HEK293 (cell line): ENCODE results near the gene KCNQ2.

Experiments
- CTCF ChIA-PET: fragments of 350-600 bp; formaldehyde crosslinking; extraction: SDS; loops from one replicate; lab custom pipeline; 2021; ENCODE audit warnings: antibody characterized with exemption; lab: Yijun Ruan, JAX
- POLR2A ChIA-PET: fragments of 300-600 bp; formaldehyde crosslinking; extraction: SDS; loops from one replicate; lab custom pipeline; 2020; ENCODE audit warnings: antibody characterized with exemption, inconsistent platforms; lab: Yijun Ruan, JAX
- H3K27ac ChIP-seq: fragments of 200-500 bp; sonication (Bioruptor generic); 2 replicates; pipeline ENCODE4 v1.5.1; 2014; ENCODE audit warnings: low read depth, low read length, control low read depth, inconsistent platforms; ENCODE audit errors: extremely low read depth
- H3K36me3 ChIP-seq, 2 experiments: fragments of 200-500 bp in 1 of 2; sonication (Bioruptor generic) in 1 of 2; 1 replicate in 1 of 2; 2 replicates in 1 of 2; pipeline ENCODE4 v1.5.1; 2014 to 2017; ENCODE audit warnings: inconsistent platforms in 2 of 2, low read length in 2 of 2; ENCODE audit not compliant: control insufficient read depth in 2 of 2, insufficient read depth in 1 of 2
- H3K4me1 ChIP-seq: fragments of 200-500 bp; sonication (Bioruptor generic); 2 replicates; pipeline ENCODE4 v1.5.1; 2014; ENCODE audit warnings: mild to moderate bottlenecking, low read length, inconsistent platforms; ENCODE audit not compliant: control insufficient read depth, insufficient read depth
- H3K4me3 ChIP-seq: 2 replicates; pipeline ENCODE4 v1.5.1; 2011; ENCODE audit warnings: low read depth, mild to moderate bottlenecking, control low read depth, low read length, moderate library complexity
- H3K9me3 ChIP-seq: fragments of 200-500 bp; sonication (Bioruptor generic); 2 replicates; pipeline ENCODE4 v1.5.1; 2014; ENCODE audit warnings: low read depth, low read length, inconsistent platforms; ENCODE audit not compliant: control insufficient read depth, insufficient read depth
- GLIS1 ChIP-seq: fragments of 450-650 bp; formaldehyde crosslinking; IDR thresholded peaks from 2 replicates; pipeline ENCODE4 v1.5.1; 2016; ENCODE audit warnings: missing biosample characterization, missing genetic modification characterization
- KLF1 ChIP-seq: fragments of 450-650 bp; formaldehyde crosslinking; IDR thresholded peaks from 2 replicates; pipeline ENCODE4 v1.5.1; 2016; ENCODE audit warnings: missing biosample characterization, missing genetic modification characterization
- KLF8 ChIP-seq: fragments of 450-650 bp; formaldehyde crosslinking; IDR thresholded peaks from 2 replicates; pipeline ENCODE4 v1.5.1; 2016; ENCODE audit warnings: missing biosample characterization, missing genetic modification characterization
- SALL2 ChIP-seq: fragments of 450-650 bp; formaldehyde crosslinking; IDR thresholded peaks from 2 replicates; pipeline ENCODE4 v1.5.0; 2017; ENCODE audit warnings: missing biosample characterization, mild to moderate bottlenecking, missing genetic modification characterization, borderline replicate concordance
- YY1 ChIP-seq: fragments of 450-650 bp; formaldehyde crosslinking; IDR thresholded peaks from 2 replicates; pipeline ENCODE4 v1.5.1; 2018; ENCODE audit warnings: missing biosample characterization, missing genetic modification characterization
- ZFHX2 ChIP-seq: fragments of 450-650 bp; formaldehyde crosslinking; conservative IDR thresholded peaks from 2 replicates; pipeline ENCODE4 v1.5.1; 2016; ENCODE audit warnings: missing biosample characterization, missing genetic modification characterization
- ZIC2 ChIP-seq: fragments of 450-650 bp; formaldehyde crosslinking; IDR thresholded peaks from 2 replicates; pipeline ENCODE4 v1.5.1; 2016; ENCODE audit warnings: missing biosample characterization, missing genetic modification characterization
- ZNF10 ChIP-seq: fragments of 450-650 bp; formaldehyde crosslinking; IDR thresholded peaks from 2 replicates; pipeline ENCODE4 v1.5.1; 2017; ENCODE audit warnings: missing biosample characterization, missing genetic modification characterization
- ZNF24 ChIP-seq: fragments of 450-650 bp; formaldehyde crosslinking; IDR thresholded peaks from 2 replicates; pipeline ENCODE4 v1.5.1; 2016; ENCODE audit warnings: missing biosample characterization, missing genetic modification characterization
- ZNF335 ChIP-seq: fragments of 450-650 bp; formaldehyde crosslinking; conservative IDR thresholded peaks from 2 replicates; pipeline ENCODE4 v1.5.1; 2016; ENCODE audit warnings: missing biosample characterization, missing genetic modification characterization
- ZNF510 ChIP-seq: fragments of 450-650 bp; formaldehyde crosslinking; IDR thresholded peaks from 2 replicates; pipeline ENCODE4 v1.5.1; 2018; ENCODE audit warnings: mild to moderate bottlenecking, missing genetic modification characterization, missing biosample characterization; ENCODE audit not compliant: insufficient replicate concordance
- ZNF830 ChIP-seq: fragments of 450-650 bp; IDR thresholded peaks from 2 replicates; pipeline ENCODE4 v1.5.0; 2018; ENCODE audit warnings: missing biosample characterization, missing genetic modification characterization, low read depth, mild to moderate bottlenecking, moderate library complexity
- TF ChIP-seq, protein P1 (sequence below): fragments of 450-650 bp; formaldehyde crosslinking; IDR thresholded peaks from 2 replicates; pipeline ENCODE4 v1.5.1; 2016; ENCODE audit warnings: missing biosample characterization, missing genetic modification characterization
- TF ChIP-seq, protein P2 (sequence below): fragments of 450-650 bp; formaldehyde crosslinking; IDR thresholded peaks from 2 replicates; pipeline ENCODE4 v1.5.1; 2016; ENCODE audit warnings: missing biosample characterization, missing genetic modification characterization
- TF ChIP-seq, protein P3 (sequence below): fragments of 450-650 bp; IDR thresholded peaks from 2 replicates; pipeline ENCODE4 v1.5.1; 2018; ENCODE audit warnings: missing biosample characterization, mild to moderate bottlenecking, missing genetic modification characterization
- TF ChIP-seq, protein P4 (sequence below): fragments of 450-650 bp; formaldehyde crosslinking; optimal IDR thresholded peaks from 2 replicates; pipeline ENCODE3; 2016; ENCODE audit warnings: missing biosample characterization, mild to moderate bottlenecking, missing genetic modification characterization
- TF ChIP-seq, protein P5 (sequence below): fragments of 450-650 bp; formaldehyde crosslinking; IDR thresholded peaks from 2 replicates; pipeline ENCODE4 v1.5.1; 2016; ENCODE audit warnings: missing biosample characterization, missing genetic modification characterization
- TF ChIP-seq, protein P6 (sequence below): fragments of 450-650 bp; formaldehyde crosslinking; IDR thresholded peaks from 2 replicates; pipeline ENCODE4 v1.5.1; 2016; ENCODE audit warnings: missing biosample characterization, missing genetic modification characterization
- TF ChIP-seq, protein P7 (sequence below): fragments of 450-650 bp; formaldehyde crosslinking; IDR thresholded peaks from 2 replicates; pipeline ENCODE4 v1.5.0; 2017; ENCODE audit warnings: missing biosample characterization, missing genetic modification characterization, borderline replicate concordance

The KCNQ2 gene

DNA sequence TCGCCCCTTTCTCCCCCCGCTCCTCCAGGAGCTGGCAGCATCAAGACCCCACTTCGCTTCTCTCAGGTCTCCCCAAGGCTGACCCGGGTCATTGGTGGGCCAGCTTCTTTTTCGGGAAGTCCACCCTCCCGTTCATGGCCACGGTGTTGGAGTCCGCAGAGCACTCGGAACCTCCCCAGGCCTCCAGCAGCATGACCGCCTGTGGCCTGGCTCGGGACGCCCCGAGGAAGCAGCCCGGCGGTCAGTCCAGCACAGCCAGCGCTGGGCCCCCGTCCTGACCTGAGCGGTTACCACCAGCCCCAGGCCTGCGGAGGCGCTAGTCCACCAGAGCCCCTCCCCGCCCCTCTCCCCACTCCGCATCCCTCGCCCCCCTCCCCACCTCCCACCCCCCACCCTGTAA lies 49.1 kb upstream of the KCNQ2 start:
- H3K36me3 ChIP-seq = peaks cover 0 to 24% of the 10 kb centered on the region in 2 experiments; a peak in 1 of 3 replicates
- ChIA-PET CTCF (interaction anchor here (0.6 to 1.8 kb wide), 3 partner anchors 13 to 302 kb away, joined by 3 to 9 read pairs (median 3); no protein-coding TSS in a partner anchor), POLR2A (interaction anchor here (0.6 to 2.4 kb wide), 8 partner anchors 9 to 219 kb away, joined by 3 to 12 read pairs (median 5); partner anchors contain the start of genes HELZ2 and PTK6)
- TF ChIP-seq, protein P1, sequence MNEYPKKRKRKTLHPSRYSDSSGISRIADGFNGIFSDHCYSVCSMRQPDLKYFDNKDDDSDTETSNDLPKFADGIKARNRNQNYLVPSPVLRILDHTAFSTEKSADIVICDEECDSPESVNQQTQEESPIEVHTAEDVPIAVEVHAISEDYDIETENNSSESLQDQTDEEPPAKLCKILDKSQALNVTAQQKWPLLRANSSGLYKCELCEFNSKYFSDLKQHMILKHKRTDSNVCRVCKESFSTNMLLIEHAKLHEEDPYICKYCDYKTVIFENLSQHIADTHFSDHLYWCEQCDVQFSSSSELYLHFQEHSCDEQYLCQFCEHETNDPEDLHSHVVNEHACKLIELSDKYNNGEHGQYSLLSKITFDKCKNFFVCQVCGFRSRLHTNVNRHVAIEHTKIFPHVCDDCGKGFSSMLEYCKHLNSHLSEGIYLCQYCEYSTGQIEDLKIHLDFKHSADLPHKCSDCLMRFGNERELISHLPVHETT (tag by site-specific recombination) = no peak
- TF ChIP-seq ZNF510 = no peak
- H3K9me3 ChIP-seq = no peaks in the 10 kb centered on the region
- no peaks in the 10 kb centered on the region for H3K4me1 ChIP-seq
- H3K4me3 ChIP-seq = peak overlapping the region; percentile 71
- H3K27ac ChIP-seq = peak overlapping the region; percentile 42; the same call in 1 of the 2 replicates

DNA sequence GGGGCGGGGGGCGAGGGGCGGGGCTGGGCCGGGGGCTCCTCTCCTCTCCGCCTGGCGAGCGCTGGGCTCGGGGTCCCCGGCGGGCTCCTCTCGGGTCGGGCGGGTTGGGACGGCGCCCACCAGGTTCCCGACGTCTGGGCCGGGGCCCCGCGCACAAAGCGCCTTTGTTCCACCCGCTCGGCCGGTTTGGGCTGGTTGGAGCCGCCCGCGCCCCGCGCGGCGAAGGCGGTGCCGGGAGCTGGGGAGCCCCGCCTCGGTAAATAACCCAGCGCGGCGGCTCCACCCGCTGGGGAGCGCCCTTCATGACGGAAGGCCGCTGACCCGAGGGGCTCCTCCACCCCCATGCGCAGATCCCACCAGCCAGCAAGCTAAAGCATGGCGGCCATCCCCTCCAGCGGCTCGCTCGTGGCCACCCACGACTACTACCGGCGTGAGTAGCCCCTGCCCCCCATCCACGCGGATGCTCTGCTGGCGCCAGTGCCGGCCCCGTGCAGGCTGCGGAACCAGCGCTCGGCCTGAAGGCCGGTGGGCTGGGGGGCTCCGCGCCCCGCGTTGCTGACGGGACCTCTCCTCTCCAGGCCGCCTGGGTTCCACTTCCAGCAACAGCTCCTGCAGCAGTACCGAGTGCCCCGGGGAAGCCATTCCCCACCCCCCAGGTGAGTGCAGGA lies 48.6 kb upstream of the KCNQ2 start:
- no peaks in the 10 kb centered on the region for H3K9me3 ChIP-seq
- ChIA-PET POLR2A (interaction anchor here (0.6 to 2.4 kb wide), 11 partner anchors 8 to 344 kb away, joined by 3 to 12 read pairs (median 5); partner anchors contain the start of genes HELZ2, PTK6 and TPD52L2), CTCF (interaction anchor here (0.6 to 1.8 kb wide), 3 partner anchors 13 to 302 kb away, joined by 3 to 9 read pairs (median 3); no protein-coding TSS in a partner anchor)
- TF ChIP-seq, protein P2, sequence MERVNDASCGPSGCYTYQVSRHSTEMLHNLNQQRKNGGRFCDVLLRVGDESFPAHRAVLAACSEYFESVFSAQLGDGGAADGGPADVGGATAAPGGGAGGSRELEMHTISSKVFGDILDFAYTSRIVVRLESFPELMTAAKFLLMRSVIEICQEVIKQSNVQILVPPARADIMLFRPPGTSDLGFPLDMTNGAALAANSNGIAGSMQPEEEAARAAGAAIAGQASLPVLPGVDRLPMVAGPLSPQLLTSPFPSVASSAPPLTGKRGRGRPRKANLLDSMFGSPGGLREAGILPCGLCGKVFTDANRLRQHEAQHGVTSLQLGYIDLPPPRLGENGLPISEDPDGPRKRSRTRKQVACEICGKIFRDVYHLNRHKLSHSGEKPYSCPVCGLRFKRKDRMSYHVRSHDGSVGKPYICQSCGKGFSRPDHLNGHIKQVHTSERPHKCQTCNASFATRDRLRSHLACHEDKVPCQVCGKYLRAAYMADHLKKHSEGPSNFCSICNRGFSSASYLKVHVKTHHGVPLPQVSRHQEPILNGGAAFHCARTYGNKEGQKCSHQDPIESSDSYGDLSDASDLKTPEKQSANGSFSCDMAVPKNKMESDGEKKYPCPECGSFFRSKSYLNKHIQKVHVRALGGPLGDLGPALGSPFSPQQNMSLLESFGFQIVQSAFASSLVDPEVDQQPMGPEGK (tag by site-specific recombination) = peak; percentile 38; the same call in 1 of the 2 replicates
- TF ChIP-seq ZIC2 (tag by site-specific recombination) (0 out of 2 replicates have a peak, but pooled peaks have one; percentile 6), KLF1 (peak; percentile 68), ZNF830 (tag by site-specific recombination) (no peak), ZFHX2 (peak; percentile 60), YY1 (peak; percentile 73), ZNF24 (tag by site-specific recombination) (no peak), SALL2 (tag by site-specific recombination) (no peak), ZNF10 (tag by site-specific recombination) (no peak), ZNF335 (tag by site-specific recombination) (no peak), KLF8 (peak; percentile 24; the same call in 1 of the 2 replicates), GLIS1 (tag by site-specific recombination) (peak; percentile 29)
- TF ChIP-seq, protein P3, sequence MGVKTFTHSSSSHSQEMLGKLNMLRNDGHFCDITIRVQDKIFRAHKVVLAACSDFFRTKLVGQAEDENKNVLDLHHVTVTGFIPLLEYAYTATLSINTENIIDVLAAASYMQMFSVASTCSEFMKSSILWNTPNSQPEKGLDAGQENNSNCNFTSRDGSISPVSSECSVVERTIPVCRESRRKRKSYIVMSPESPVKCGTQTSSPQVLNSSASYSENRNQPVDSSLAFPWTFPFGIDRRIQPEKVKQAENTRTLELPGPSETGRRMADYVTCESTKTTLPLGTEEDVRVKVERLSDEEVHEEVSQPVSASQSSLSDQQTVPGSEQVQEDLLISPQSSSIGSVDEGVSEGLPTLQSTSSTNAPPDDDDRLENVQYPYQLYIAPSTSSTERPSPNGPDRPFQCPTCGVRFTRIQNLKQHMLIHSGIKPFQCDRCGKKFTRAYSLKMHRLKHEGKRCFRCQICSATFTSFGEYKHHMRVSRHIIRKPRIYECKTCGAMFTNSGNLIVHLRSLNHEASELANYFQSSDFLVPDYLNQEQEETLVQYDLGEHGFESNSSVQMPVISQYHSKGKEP (tag by site-specific recombination) = no peak
- TF ChIP-seq, protein P4, sequence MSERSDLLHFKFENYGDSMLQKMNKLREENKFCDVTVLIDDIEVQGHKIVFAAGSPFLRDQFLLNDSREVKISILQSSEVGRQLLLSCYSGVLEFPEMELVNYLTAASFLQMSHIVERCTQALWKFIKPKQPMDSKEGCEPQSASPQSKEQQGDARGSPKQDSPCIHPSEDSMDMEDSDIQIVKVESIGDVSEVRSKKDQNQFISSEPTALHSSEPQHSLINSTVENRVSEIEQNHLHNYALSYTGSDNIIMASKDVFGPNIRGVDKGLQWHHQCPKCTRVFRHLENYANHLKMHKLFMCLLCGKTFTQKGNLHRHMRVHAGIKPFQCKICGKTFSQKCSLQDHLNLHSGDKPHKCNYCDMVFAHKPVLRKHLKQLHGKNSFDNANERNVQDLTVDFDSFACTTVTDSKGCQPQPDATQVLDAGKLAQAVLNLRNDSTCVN (tag by site-specific recombination) = peak; percentile 22
- TF ChIP-seq, protein P5, sequence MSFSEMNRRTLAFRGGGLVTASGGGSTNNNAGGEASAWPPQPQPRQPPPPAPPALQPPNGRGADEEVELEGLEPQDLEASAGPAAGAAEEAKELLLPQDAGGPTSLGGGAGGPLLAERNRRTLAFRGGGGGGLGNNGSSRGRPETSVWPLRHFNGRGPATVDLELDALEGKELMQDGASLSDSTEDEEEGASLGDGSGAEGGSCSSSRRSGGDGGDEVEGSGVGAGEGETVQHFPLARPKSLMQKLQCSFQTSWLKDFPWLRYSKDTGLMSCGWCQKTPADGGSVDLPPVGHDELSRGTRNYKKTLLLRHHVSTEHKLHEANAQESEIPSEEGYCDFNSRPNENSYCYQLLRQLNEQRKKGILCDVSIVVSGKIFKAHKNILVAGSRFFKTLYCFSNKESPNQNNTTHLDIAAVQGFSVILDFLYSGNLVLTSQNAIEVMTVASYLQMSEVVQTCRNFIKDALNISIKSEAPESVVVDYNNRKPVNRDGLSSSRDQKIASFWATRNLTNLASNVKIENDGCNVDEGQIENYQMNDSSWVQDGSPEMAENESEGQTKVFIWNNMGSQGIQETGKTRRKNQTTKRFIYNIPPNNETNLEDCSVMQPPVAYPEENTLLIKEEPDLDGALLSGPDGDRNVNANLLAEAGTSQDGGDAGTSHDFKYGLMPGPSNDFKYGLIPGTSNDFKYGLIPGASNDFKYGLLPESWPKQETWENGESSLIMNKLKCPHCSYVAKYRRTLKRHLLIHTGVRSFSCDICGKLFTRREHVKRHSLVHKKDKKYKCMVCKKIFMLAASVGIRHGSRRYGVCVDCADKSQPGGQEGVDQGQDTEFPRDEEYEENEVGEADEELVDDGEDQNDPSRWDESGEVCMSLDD (tag by site-specific recombination) = peak; percentile 77
- TF ChIP-seq, protein P6, sequence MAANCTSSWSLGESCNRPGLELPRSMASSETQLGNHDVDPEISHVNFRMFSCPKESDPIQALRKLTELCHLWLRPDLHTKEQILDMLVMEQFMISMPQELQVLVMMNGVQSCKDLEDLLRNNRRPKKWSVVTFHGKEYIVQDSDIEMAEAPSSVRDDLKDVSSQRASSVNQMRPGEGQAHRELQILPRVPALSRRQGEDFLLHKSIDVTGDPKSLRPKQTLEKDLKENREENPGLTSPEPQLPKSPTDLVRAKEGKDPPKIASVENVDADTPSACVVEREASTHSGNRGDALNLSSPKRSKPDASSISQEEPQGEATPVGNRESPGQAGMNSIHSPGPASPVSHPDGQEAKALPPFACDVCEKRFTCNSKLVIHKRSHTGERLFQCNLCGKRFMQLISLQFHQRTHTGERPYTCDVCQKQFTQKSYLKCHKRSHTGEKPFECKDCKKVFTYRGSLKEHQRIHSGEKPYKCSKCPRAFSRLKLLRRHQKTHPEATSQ (tag by site-specific recombination) = no peak
- TF ChIP-seq, protein P7, sequence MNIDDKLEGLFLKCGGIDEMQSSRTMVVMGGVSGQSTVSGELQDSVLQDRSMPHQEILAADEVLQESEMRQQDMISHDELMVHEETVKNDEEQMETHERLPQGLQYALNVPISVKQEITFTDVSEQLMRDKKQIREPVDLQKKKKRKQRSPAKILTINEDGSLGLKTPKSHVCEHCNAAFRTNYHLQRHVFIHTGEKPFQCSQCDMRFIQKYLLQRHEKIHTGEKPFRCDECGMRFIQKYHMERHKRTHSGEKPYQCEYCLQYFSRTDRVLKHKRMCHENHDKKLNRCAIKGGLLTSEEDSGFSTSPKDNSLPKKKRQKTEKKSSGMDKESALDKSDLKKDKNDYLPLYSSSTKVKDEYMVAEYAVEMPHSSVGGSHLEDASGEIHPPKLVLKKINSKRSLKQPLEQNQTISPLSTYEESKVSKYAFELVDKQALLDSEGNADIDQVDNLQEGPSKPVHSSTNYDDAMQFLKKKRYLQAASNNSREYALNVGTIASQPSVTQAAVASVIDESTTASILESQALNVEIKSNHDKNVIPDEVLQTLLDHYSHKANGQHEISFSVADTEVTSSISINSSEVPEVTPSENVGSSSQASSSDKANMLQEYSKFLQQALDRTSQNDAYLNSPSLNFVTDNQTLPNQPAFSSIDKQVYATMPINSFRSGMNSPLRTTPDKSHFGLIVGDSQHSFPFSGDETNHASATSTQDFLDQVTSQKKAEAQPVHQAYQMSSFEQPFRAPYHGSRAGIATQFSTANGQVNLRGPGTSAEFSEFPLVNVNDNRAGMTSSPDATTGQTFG = no peak

More for the DNA sequence above, 48.6 kb upstream of the KCNQ2 start:
- H3K36me3 ChIP-seq = peaks cover 0 to 24% of the 10 kb centered on the region in 2 experiments; a peak in 1 of 3 replicates
- H3K4me3 ChIP-seq = peak overlapping the region; percentile 71
- H3K4me1 ChIP-seq = no peaks in the 10 kb centered on the region
- peak overlapping the region; percentile 42; the same call in 1 of the 2 replicates for H3K27ac ChIP-seq
